GM19438 (cell line): ENCODE results near the gene LEMD1.
"Not testable (repeated sequence)": the region's sequence is repeated elsewhere in the genome, so short reads cannot be mapped to it uniquely, and the experiment has no call there.

Source experiments
- ATAC-seq: cut with Tn5 transposase; IDR thresholded peaks from one replicate; pipeline ENCODE4 v1.9.1; 2021; ENCODE audit warnings: low read depth; ENCODE audit not compliant: unreplicated experiment

LEMD1 gene

GRCh38 chr1:205432116-205432515 is 10.3 kb upstream of the LEMD1 start:
- ATAC-seq: no peak

- ATAC-seq: no peak
These were observed 8.9 kb upstream of the LEMD1 start for GRCh38 chr1:205430696-205431305.

- no peak for ATAC-seq
These were observed 8.2 kb upstream of the LEMD1 start for GRCh38 chr1:205429762-205430695.

- ATAC-seq: no peak
These were observed 3.2 kb upstream of the LEMD1 start for GRCh38 chr1:205424901-205425600.

- no peak for ATAC-seq
These were observed 2.1 kb upstream of the LEMD1 start for GRCh38 chr1:205423814-205424399.

- no peak for ATAC-seq
These were observed 1.3 kb upstream of the LEMD1 start for GRCh38 chr1:205422993-205423642.

- ATAC-seq: no peak
These were observed 918 bp downstream of the LEMD1 start for GRCh38 chr1:205420938-205421337.

GRCh38 chr1:205417870-205418635 is 3.8 kb downstream of the LEMD1 start:
- ATAC-seq: no peak

- no peak for ATAC-seq
These were observed 5.5 kb downstream of the LEMD1 start for GRCh38 chr1:205416322-205416721.

GRCh38 chr1:205410581-205411298 is 11.1 kb downstream of the LEMD1 start:
- ATAC-seq: no peak

- ATAC-seq: no peak
These were observed 13.9 kb downstream of the LEMD1 start for GRCh38 chr1:205407970-205408369.

- not testable (repeated sequence) for ATAC-seq
These were observed 15.6 kb downstream of the LEMD1 start for GRCh38 chr1:205406252-205406651.

GRCh38 chr1:205404484-205404883 is 17.4 kb downstream of the LEMD1 start:
- ATAC-seq: not testable (repeated sequence)

- no peak for ATAC-seq
These were observed 23.3 kb downstream of the LEMD1 start for GRCh38 chr1:205398586-205398985.

GRCh38 chr1:205396967-205397616 is 24.8 kb downstream of the LEMD1 start:
- no peak for ATAC-seq

- ATAC-seq: no peak
These were observed 26.2 kb downstream of the LEMD1 start for GRCh38 chr1:205395616-205396015.

GRCh38 chr1:205392650-205393049 is 29.2 kb downstream of the LEMD1 start:
- no peak for ATAC-seq

GRCh38 chr1:205391386-205391785 is 30.5 kb downstream of the LEMD1 start:
- no peak for ATAC-seq

- no peak for ATAC-seq
These were observed 34.0 kb downstream of the LEMD1 start for GRCh38 chr1:205387845-205388244.
